PFSK-1 (cell line): ENCODE results near the gene XKR3.

ENCODE experiments used
- FOXP2 ChIP-seq: optimal IDR thresholded peaks from 2 replicates; pipeline ENCODE3; 2011; ENCODE audit warnings: borderline replicate concordance, control low read depth, inconsistent platforms; ENCODE audit not compliant: insufficient read depth; ENCODE audit errors: extremely low read length, extremely low read depth
- POLR2AphosphoS5 ChIP-seq: IDR thresholded peaks from 2 replicates; pipeline ENCODE4 v1.6.1; 2012; ENCODE audit warnings: low read depth, mild to moderate bottlenecking, control low read depth, low read length, moderate library complexity
- SIN3A ChIP-seq: IDR thresholded peaks from 2 replicates; pipeline ENCODE4 v1.6.1; 2012; ENCODE audit warnings: mild to moderate bottlenecking, low read length, moderate library complexity, borderline replicate concordance; ENCODE audit not compliant: insufficient read depth
- TAF1 ChIP-seq: IDR thresholded peaks from 2 replicates; pipeline ENCODE4 v1.6.1; 2012; ENCODE audit warnings: low read length, control low read depth, borderline replicate concordance; ENCODE audit not compliant: insufficient read depth
- TF ChIP-seq, protein P1 (sequence below), 2 experiments: IDR thresholded peaks; 2 replicates each; pipeline versions ENCODE4 v1.6.1 to v1.8.0; 2011 to 2012; ENCODE audit warnings: low read depth in 2 of 2, low read length in 2 of 2, control low read depth in 1 of 2, inconsistent platforms in 1 of 2, mild to moderate bottlenecking in 1 of 2, moderate library complexity in 1 of 2; ENCODE audit not compliant: insufficient read depth in 1 of 2

Gene XKR3

GRCh38 chr22:16845881-16846280 lies 20.7 kb upstream of the XKR3 start:
- TF ChIP-seq POLR2AphosphoS5 (no peak), SIN3A (no peak), TAF1 (no peak), FOXP2 (no peak)
- TF ChIP-seq, protein P1, sequence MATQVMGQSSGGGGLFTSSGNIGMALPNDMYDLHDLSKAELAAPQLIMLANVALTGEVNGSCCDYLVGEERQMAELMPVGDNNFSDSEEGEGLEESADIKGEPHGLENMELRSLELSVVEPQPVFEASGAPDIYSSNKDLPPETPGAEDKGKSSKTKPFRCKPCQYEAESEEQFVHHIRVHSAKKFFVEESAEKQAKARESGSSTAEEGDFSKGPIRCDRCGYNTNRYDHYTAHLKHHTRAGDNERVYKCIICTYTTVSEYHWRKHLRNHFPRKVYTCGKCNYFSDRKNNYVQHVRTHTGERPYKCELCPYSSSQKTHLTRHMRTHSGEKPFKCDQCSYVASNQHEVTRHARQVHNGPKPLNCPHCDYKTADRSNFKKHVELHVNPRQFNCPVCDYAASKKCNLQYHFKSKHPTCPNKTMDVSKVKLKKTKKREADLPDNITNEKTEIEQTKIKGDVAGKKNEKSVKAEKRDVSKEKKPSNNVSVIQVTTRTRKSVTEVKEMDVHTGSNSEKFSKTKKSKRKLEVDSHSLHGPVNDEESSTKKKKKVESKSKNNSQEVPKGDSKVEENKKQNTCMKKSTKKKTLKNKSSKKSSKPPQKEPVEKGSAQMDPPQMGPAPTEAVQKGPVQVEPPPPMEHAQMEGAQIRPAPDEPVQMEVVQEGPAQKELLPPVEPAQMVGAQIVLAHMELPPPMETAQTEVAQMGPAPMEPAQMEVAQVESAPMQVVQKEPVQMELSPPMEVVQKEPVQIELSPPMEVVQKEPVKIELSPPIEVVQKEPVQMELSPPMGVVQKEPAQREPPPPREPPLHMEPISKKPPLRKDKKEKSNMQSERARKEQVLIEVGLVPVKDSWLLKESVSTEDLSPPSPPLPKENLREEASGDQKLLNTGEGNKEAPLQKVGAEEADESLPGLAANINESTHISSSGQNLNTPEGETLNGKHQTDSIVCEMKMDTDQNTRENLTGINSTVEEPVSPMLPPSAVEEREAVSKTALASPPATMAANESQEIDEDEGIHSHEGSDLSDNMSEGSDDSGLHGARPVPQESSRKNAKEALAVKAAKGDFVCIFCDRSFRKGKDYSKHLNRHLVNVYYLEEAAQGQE (IDR thresholded peaks at IDR 0.05; ENCODE audit: insufficient read depth in 1 of 2, low read depth in 2 of 2, low read length in 2 of 2): no peak

- TF ChIP-seq POLR2AphosphoS5 (no peak), TAF1 (no peak), FOXP2 (no peak), SIN3A (no peak)
- TF ChIP-seq, protein P1 (IDR thresholded peaks at IDR 0.05; ENCODE audit: insufficient read depth in 1 of 2, low read depth in 2 of 2, low read length in 2 of 2): no peak
These were observed 20.3 kb upstream of the XKR3 start for GRCh38 chr22:16845465-16845864.

GRCh38 chr22:16844529-16844928 lies 19.3 kb upstream of the XKR3 start:
- no peak for TF ChIP-seq FOXP2
- no peak for TF ChIP-seq TAF1
- TF ChIP-seq, protein P1 (IDR thresholded peaks at IDR 0.05; ENCODE audit: insufficient read depth in 1 of 2, low read depth in 2 of 2, low read length in 2 of 2): no peak
- no peak for TF ChIP-seq SIN3A
- TF ChIP-seq POLR2AphosphoS5: no peak

GRCh38 chr22:16838073-16838472 lies 12.9 kb upstream of the XKR3 start:
- TF ChIP-seq SIN3A (no peak), POLR2AphosphoS5 (no peak), FOXP2 (no peak), TAF1 (no peak)
- TF ChIP-seq, protein P1 (IDR thresholded peaks at IDR 0.05; ENCODE audit: insufficient read depth in 1 of 2, low read depth in 2 of 2, low read length in 2 of 2): no peak

- TF ChIP-seq SIN3A (no peak), TAF1 (no peak), POLR2AphosphoS5 (no peak), FOXP2 (no peak)
- TF ChIP-seq, protein P1 (IDR thresholded peaks at IDR 0.05; ENCODE audit: insufficient read depth in 1 of 2, low read depth in 2 of 2, low read length in 2 of 2): no peak
These were observed 9.8 kb upstream of the XKR3 start for GRCh38 chr22:16834971-16835370.
